Smooth muscle cell (in vitro differentiated cells): ENCODE data around the gene CXCR1. TPM values are rescaled to one million over a fixed set of nuclear protein-coding genes. Genes with fewer than 3 reads are reported as not detected.

Source experiments
- DNase-seq: peaks from one replicate; lab custom pipeline; 2025; ENCODE audit not compliant: unreplicated experiment; lab: John Stamatoyannopoulos, UW
- H2AFZ ChIP-seq: fragments of 200-600 bp; sonication (generic); 2 replicates; pipeline ENCODE4 v1.6.0; 2016; ENCODE audit warnings: antibody characterized with exemption, low read depth, mild to moderate bottlenecking
- H3F3A ChIP-seq: fragments of 200-600 bp; sonication (generic); 2 replicates; pipeline ENCODE4 v1.6.0; 2017; ENCODE audit warnings: antibody characterized with exemption, low read depth
- H3K27ac ChIP-seq: fragments of 200-600 bp; sonication (generic); 2 replicates; pipeline ENCODE4 v1.5.1; 2016; ENCODE audit warnings: low read depth, mild to moderate bottlenecking
- H3K27me3 ChIP-seq: fragments of 200-600 bp; sonication (generic); 2 replicates; pipeline ENCODE4 v1.6.1; 2016; ENCODE audit warnings: low read depth, mild to moderate bottlenecking
- H3K36me3 ChIP-seq: fragments of 200-600 bp; sonication (generic); 2 replicates; pipeline ENCODE4 v1.5.1; 2016; ENCODE audit warnings: low read depth
- H3K4me1 ChIP-seq: fragments of 200-600 bp; sonication (generic); 2 replicates; pipeline ENCODE4 v1.5.1; 2016; ENCODE audit warnings: low read depth
- H3K4me2 ChIP-seq: fragments of 200-600 bp; sonication (generic); 2 replicates; pipeline ENCODE4 v1.6.0; 2016; ENCODE audit warnings: mild to moderate bottlenecking
- H3K4me3 ChIP-seq: fragments of 200-600 bp; sonication (generic); 2 replicates; pipeline ENCODE4 v1.5.1; 2016; ENCODE audit warnings: mild to moderate bottlenecking
- H3K79me2 ChIP-seq: fragments of 200-600 bp; sonication (generic); 2 replicates; pipeline ENCODE4 v1.6.0; 2016; ENCODE audit warnings: low read depth, mild to moderate bottlenecking
- H3K9ac ChIP-seq: fragments of 200-600 bp; sonication (generic); 2 replicates; pipeline ENCODE4 v1.6.0; 2016; ENCODE audit warnings: low read depth
- H3K9me3 ChIP-seq: fragments of 200-600 bp; sonication (generic); replicated peaks from 2 replicates; pipeline ENCODE4 v1.5.1; 2016; ENCODE audit warnings: low read depth
- H4K20me1 ChIP-seq: fragments of 200-600 bp; sonication (generic); 2 replicates; pipeline ENCODE4 v1.6.0; 2016; ENCODE audit warnings: low read depth
- CTCF ChIP-seq: fragments of 200-600 bp; sonication (generic); IDR thresholded peaks from 2 replicates; pipeline ENCODE4 v1.5.1; 2017; ENCODE audit warnings: borderline replicate concordance, mild to moderate bottlenecking, antibody characterized with exemption; ENCODE audit not compliant: insufficient read depth, poor library complexity, severe bottlenecking
- WGBS: methylation state at CpG from one replicate; pipeline ENCODE4 v1.1.7; 2016; ENCODE audit warnings: low lambda C conversion rate; 5-methylcytosine and 5-hydroxymethylcytosine counted together
- polyA plus RNA-seq: library from polyadenylated mRNA; unstranded; fragments of >200 nt; fragmentation: Nextera tagmentation; extraction: Ambion mirVana; gene quantifications from 2 replicates; pipeline ENCODE4 v1.2.1, GENCODE V29; 2016
- total RNA-seq: library from RNA; depleted of rRNA; stranded (reverse); fragments of >200 nt; gene quantifications from 2 replicates; pipeline ENCODE4 v1.2.3, GENCODE V29; 2014

Gene CXCR1
- total and polyA plus RNA-seq, 2 experiments from 2014 or later = not detected

GRCh38 chr2:218186355-218186766, 19.6 kb upstream of the CXCR1 start:
- H3K27ac ChIP-seq = no peak overlapping the region
- no peaks in the 10 kb centered on the region for H3F3A ChIP-seq
- no peak overlapping the region for H3K4me2 ChIP-seq
- no peak for DNase-seq
- no peaks in the 10 kb centered on the region for H3K9me3 ChIP-seq
- no peaks in the 10 kb centered on the region for H3K4me1 ChIP-seq
- peak; percentile 71 for TF ChIP-seq CTCF
- H4K20me1 ChIP-seq = no peaks in the 10 kb centered on the region
- H3K27me3 ChIP-seq = no peaks in the 10 kb centered on the region
- no peaks in the 10 kb centered on the region for H3K79me2 ChIP-seq
- H2AFZ ChIP-seq = peak overlapping the region; percentile 79
- 43% methylated on average over 8 of the region's 8 CpGs for WGBS
- H3K36me3 ChIP-seq = no peaks in the 10 kb centered on the region
- no peak overlapping the region for H3K4me3 ChIP-seq
- no peak overlapping the region for H3K9ac ChIP-seq

GRCh38 chr2:218184331-218184730, 17.6 kb upstream of the CXCR1 start:
- Histone ChIP-seq H3K4me2 (no peak overlapping the region), H3K27me3 (no peaks in the 10 kb centered on the region), H3K27ac (no peak overlapping the region), H3K79me2 (no peaks in the 10 kb centered on the region), H3K4me3 (no peak overlapping the region), H3K36me3 (no peaks in the 10 kb centered on the region), H4K20me1 (no peaks in the 10 kb centered on the region), H3K9ac (no peak overlapping the region), H3F3A (no peaks in the 10 kb centered on the region), H3K9me3 (no peaks in the 10 kb centered on the region), H2AFZ (no peak overlapping the region), H3K4me1 (no peaks in the 10 kb centered on the region)
- TF ChIP-seq CTCF = no peak
- 90% methylated on average over 1 of the region's 1 CpG for WGBS
- DNase-seq = no peak

- Histone ChIP-seq H3K9ac (no peak overlapping the region), H3K27ac (no peak overlapping the region), H2AFZ (no peak overlapping the region), H3K27me3 (no peaks in the 10 kb centered on the region), H3K9me3 (no peaks in the 10 kb centered on the region), H3K36me3 (no peaks in the 10 kb centered on the region), H3K4me2 (no peak overlapping the region), H3K79me2 (no peaks in the 10 kb centered on the region), H3K4me3 (no peak overlapping the region), H3F3A (no peaks in the 10 kb centered on the region), H4K20me1 (no peaks in the 10 kb centered on the region), H3K4me1 (no peaks in the 10 kb centered on the region)
- WGBS = 59% methylated on average over 9 of the region's 9 CpGs
- DNase-seq = no peak
- no peak for TF ChIP-seq CTCF
Observed at GRCh38 chr2:218180467-218181114, 13.8 kb upstream of the CXCR1 start.

- no peaks in the 10 kb centered on the region for H3K9me3 ChIP-seq
- DNase-seq = no peak
- no peaks in the 10 kb centered on the region for H3K79me2 ChIP-seq
- H3K4me3 ChIP-seq = no peak overlapping the region
- H3K27ac ChIP-seq = no peak overlapping the region
- no peak for TF ChIP-seq CTCF
- no peak overlapping the region for H2AFZ ChIP-seq
- H3K9ac ChIP-seq = no peak overlapping the region
- 87% methylated on average over 4 of the region's 4 CpGs for WGBS
- no peaks in the 10 kb centered on the region for H3F3A ChIP-seq
- no peaks in the 10 kb centered on the region for H3K27me3 ChIP-seq
- no peaks in the 10 kb centered on the region for H3K4me1 ChIP-seq
- H4K20me1 ChIP-seq = no peaks in the 10 kb centered on the region
- no peak overlapping the region for H3K4me2 ChIP-seq
- H3K36me3 ChIP-seq = no peaks in the 10 kb centered on the region
Observed at GRCh38 chr2:218179782-218180181, 13.0 kb upstream of the CXCR1 start.
